Left ventricle myocardium superior (tissue), 1 donor: ENCODE results near the gene ALKBH4. TPM values are rescaled to one million over a fixed set of nuclear protein-coding genes. Genes with fewer than 3 reads are reported as not detected.
"Not testable (repeated sequence)": the region's sequence is repeated elsewhere in the genome, so short reads cannot be mapped to it uniquely, and the experiment has no call there.

Experiments
- ATAC-seq: fragments of 200-7000 bp; cut with Tn5 transposase; one replicate; pipeline ENCODE4 v1.9.1; 2020; ENCODE audit warnings: mild to moderate bottlenecking, moderate library complexity
- DNase-seq: peaks from one replicate; pipeline ENCODE4 v3.0.0-alpha.2; 2020
- intact Hi-C: fragments of 100-400 bp; cut with micrococcal nuclease; formaldehyde crosslinking; loops from one replicate; pipeline ENCODE4 v1.11.0; 2022
- total RNA-seq: library from RNA; stranded (reverse); fragmentation: NEBNext Ultra II Directional; extraction: Animal tissue kit (Norgen Biotek cat#: 25700); gene quantifications from one replicate; pipeline ENCODE4 v1.2.1, GENCODE V29; 2021
- donor health status: DM: no; HTN: yes; CAD: no; lungs with severe emphysema.

The ALKBH4 gene
- total RNA-seq, 1 donor from 2014 or later = 4.5 TPM

- ATAC-seq = peak; percentile 22
- intact Hi-C loops = not testable (repeated sequence)
- peak; percentile 53 for DNase-seq
These were observed 15.4 kb upstream of the ALKBH4 start for GRCh38 chr7:102479982-102480637.

- DNase-seq, intact Hi-C loops: not testable (repeated sequence)
- ATAC-seq = peak; percentile 34
These were observed 14.5 kb upstream of the ALKBH4 start for GRCh38 chr7:102479209-102479584.

- DNase-seq (peak; percentile 96), ATAC-seq (peak; percentile 94)
- intact Hi-C loops = not testable (repeated sequence)
These were observed 13.9 kb upstream of the ALKBH4 start, which contains the start of gene POLR2J for GRCh38 chr7:102478314-102479208. POLR2J (minus strand) TSS chr7:102478922; CDS start chr7:102478860, 62 bp downstream.

GRCh38 chr7:102474736-102475435 is 10.2 kb upstream of the ALKBH4 start:
- intact Hi-C loops, ATAC-seq: not testable (repeated sequence)
- peak; percentile 11 for DNase-seq

GRCh38 chr7:102474116-102474515 is 9.5 kb upstream of the ALKBH4 start:
- ATAC-seq, intact Hi-C loops: not testable (repeated sequence)
- peak; percentile 8 for DNase-seq

- DNase-seq (peak; percentile 25), ATAC-seq (no peak)
- intact Hi-C loops = no loop called here
These were observed 8.8 kb upstream of the ALKBH4 start for GRCh38 chr7:102473271-102473991.

GRCh38 chr7:102472126-102473041 is 7.7 kb upstream of the ALKBH4 start:
- DNase-seq = peak; percentile 31
- no peak for ATAC-seq
- intact Hi-C loops = no loop called here

GRCh38 chr7:102471791-102472125 is 7.1 kb upstream of the ALKBH4 start:
- intact Hi-C loops = no loop called here
- DNase-seq = peak; percentile 14
- ATAC-seq = no peak

- DNase-seq = peak; percentile 31
- ATAC-seq = no peak
- intact Hi-C loops = no loop called here
These were observed 5.5 kb upstream of the ALKBH4 start for GRCh38 chr7:102469972-102470825.

- no peak for DNase-seq
- intact Hi-C loops = no loop called here
- no peak for ATAC-seq
These were observed 4.8 kb upstream of the ALKBH4 start for GRCh38 chr7:102469351-102469971.

GRCh38 chr7:102468478-102469350 is 4.1 kb upstream of the ALKBH4 start:
- ATAC-seq (no peak), DNase-seq (peak; percentile 26)
- intact Hi-C loops = no loop called here

GRCh38 chr7:102467581-102468477 is 3.2 kb upstream of the ALKBH4 start:
- ATAC-seq (no peak), DNase-seq (peak; percentile 26)
- intact Hi-C loops = no loop called here

- intact Hi-C loops = no loop called here
These were observed 1.4 kb upstream of the ALKBH4 start for GRCh38 chr7:102466097-102466496.

GRCh38 chr7:102463841-102464576 is 654 bp downstream of the ALKBH4 start:
- no peak for DNase-seq
- ATAC-seq = peak; percentile 0
- intact Hi-C loops = no loop called here

More at GRCh38 chr7:102466097-102466496, 1.4 kb upstream of the ALKBH4 start:
- DNase-seq (no peak), ATAC-seq (no peak)
